GM18868 (cell line): ENCODE data around the gene TAPT1.
"Not testable (repeated sequence)": the region's sequence is repeated elsewhere in the genome, so short reads cannot be mapped to it uniquely, and the experiment has no call there.

Source experiments
- ATAC-seq: cut with Tn5 transposase; IDR thresholded peaks from one replicate; pipeline ENCODE4 v1.9.1; 2021; ENCODE audit warnings: mild to moderate bottlenecking, moderate library complexity; ENCODE audit not compliant: unreplicated experiment

The TAPT1 gene

DNA sequence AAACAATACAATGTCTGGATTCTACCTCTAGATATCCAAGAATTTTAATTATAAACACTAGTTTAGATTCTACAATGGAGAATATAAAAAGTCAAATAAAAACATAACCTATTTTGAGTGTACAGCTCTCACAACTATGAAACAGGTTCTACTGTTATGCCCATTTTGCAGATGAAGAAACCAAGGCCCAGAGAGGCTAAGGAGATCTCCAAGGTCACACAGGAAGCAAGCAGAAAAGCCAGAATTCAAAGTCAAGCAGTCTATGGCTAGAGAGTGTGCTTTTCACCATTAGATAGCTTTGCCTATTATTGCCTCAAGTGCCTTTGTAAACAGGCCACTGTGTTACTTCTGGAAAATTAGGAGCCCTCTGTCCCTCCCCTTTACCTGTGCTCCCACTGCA is 7.3 kb downstream of the TAPT1 start:
- no peak for ATAC-seq

DNA sequence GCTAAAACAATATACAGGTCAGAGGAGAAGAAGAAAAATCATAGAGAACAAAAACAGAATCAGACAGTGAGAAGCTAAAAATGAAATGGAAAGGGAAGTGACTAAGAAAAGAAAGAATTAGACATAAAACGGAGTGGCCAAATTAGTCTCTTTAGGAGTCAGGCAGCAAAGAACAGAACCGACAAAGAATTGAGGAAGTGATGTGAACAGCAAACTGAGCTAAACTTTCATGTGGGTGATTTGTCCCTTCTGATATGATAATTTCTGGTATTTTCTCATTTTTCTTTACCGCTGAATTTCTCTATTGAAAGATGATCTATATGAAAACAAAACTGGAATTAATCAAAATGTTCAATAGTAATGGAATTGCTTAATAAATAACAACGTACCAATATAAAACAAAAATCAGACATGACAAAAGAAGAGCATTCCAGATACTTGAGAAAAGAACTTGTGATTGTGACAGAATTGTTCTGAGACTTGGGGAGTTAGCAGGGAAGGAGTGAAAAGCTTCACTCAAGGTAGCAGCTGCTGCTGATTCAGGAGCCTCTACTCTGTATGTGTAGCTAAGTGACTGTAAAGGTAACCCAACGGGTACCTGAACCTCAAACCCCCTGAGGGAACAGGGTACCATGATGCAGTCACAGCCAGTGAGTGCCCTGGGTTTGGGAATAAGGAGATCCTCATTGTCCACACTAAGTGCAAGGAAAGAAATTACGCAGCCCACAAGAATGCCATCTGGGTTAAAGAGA is 8.8 kb downstream of the TAPT1 start:
- peak; percentile 93 for ATAC-seq

DNA sequence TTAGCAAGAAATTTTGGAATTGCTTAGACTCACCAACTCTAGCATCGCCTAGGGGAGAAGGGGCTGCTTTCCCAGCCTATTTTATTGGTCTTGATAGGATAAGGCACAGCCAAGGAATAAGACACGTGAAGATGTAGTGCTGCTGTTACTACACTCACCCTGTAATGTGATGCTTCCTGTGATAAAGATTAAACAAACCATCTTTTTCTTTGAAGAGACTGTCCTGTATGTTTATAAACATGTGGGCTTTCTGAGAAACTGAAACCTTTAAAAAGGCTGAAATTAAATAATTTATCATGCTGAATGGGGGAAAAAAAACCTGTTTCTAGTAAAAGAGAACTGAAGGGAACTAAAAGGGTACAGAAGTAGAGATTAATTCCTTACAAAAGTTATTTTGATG is 13.2 kb downstream of the TAPT1 start:
- ATAC-seq = no peak

DNA sequence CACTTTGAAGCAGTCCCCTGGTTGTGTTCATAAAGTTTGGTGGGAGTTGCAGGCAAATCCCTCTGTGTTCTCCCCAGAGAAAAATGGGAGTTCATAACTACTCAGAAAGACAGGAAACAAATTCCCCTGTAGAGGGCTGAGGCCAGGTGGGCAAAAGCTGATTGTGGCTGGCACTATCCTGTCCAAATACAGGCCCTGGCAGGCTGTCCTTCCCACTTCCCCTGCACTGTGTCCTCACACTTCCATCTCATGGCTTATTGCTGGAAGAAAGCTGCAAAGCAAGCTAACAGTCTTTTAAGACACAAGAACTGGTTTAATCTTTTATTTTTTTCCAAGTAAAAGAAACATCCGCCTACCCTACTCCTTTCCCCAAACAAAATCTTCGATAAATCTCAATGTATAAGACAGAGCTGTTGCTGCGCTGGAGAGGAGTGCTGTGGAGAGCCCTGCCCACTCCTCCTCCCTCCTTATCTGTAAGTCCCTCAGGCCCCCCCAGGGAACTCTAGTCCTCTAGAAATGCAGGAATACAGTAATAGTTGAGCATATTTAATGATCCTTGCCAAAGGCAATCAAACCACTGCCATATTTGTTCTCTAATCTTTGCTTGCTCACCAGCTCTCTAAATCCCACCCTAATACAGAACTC is 14.0 kb downstream of the TAPT1 start:
- no peak for ATAC-seq

DNA sequence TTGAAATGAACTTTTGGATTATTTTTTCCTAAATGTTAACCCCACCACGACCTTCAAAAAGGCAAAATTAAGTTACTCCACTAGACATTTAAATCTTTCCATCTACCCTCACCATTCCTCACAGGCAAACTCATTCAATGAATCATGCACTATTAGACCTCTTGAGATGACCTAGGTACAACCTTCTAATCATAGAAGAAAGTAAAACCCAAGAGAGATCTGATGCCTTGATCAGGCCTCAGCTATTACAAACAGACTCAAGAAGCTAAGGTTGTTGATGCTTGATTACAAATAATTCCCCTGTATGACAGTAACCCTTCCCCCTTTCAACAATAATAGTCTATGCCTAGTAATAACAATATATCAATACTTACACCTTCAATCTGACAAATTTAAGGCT is 18.9 kb downstream of the TAPT1 start:
- ATAC-seq = no peak

DNA sequence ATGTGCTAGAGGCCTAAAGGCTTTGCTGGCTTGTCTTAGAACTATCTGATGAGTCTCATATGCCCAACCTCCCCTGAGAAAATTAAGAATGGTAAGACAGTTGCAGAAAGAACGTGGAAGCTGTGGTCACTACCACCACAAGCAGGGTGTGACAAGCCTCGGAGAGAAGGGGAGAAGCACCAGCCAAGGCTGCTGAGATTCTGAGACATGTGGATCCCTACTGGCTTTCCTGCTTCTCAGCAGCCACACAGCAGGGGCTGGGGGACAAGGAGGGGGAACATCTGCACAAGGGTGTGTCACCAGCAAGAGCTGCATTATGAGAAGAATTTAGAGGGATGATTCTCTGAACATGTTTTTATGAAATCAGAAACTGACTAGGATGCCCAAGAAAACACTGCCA is 19.4 kb downstream of the TAPT1 start:
- no peak for ATAC-seq

DNA sequence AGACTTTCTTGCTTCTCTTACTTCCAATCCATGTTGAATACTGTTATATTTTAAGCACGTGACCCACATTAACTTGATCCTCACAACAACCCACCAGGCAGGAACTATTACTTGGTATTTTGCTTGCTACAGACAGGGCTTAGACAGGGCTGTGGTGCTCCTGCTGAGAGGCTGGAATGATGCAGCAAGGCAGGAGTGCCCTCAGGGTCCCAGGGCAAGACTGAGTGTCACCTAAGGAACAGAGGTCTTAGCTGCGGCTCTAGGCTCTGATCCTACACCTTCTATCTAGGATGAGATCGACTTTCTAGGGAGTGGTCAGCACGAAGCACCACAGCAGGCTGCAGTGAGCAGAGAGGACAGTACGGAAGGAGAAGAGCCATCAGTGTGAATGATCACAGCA is 20.0 kb downstream of the TAPT1 start:
- ATAC-seq = no peak

DNA sequence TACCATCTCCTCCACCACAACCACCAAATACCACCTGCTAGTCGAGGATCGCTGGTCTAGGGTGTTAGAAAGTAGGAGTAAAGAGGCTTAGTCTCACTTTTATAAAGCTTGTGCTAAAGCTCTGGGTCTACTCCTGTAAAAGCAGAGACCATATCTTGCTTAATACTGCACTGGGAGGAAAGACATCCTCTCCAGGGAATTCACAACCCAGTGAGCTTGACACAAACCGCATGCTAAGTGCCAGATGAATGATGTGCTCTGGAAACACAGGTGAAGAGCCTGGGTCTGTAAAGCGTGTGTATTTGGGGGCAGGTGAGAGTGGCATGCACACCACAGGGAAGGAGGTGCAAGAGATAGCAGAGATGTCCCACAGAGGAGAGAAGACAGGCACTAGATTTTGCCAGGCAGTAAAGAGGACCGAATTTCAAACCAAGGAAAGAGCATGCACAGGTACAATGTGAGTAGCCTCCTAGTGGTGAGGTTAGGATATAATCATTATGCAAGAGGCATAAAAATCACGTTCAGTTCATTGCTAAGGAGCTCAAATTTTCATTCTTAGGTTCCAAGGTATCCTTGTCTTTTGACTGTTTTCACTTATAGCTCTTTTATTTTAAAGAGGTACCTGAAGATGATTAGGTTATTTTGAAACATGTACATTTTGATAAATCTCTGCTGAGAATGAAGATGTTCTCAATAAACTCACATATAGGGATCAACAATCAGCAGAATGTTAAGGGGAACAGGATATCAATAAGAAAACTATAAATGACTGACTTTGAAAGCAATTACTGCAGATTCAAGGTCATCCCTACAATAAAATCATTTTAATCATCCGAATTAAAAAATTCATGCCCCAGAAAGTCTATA is 20.7 kb downstream of the TAPT1 start:
- ATAC-seq = peak; percentile 83

DNA sequence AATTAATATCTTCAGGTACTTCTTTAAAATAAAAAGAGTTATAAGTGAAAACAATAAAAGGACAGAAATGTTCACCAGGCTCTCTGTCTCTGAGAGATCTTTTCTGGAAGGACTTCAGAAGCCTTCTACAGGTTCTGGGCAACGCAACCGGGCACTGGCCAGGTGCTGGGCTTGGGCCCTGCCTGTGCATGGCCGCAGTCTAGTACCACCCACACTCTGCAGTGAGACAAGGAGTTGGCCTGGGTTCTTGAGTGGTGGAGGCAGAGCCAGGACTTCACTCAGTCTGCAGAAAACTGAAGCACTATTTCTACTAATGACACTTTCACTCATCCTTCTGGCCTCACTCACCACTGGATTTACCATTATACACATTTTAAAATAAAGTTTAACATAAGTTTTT is 21.8 kb downstream of the TAPT1 start:
- no peak for ATAC-seq

DNA sequence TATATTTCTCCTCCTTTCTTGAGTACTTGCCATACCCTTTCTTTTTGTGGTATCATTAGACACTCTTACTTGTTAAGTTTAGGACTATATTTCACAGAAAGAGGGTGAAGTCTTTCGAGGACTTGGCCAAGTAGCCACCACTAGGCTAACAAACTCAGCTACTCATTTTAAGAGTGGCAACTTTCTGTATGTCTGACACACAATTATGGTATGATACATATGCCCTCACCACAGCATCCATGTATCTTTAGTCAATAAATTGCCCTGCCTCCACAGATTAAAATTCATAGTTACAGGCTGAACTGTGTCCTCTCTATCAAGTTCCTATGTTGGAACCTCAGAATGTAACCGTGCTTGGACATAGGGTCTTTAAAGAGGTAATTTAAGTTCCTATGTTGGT is 23.2 kb downstream of the TAPT1 start:
- no peak for ATAC-seq

DNA sequence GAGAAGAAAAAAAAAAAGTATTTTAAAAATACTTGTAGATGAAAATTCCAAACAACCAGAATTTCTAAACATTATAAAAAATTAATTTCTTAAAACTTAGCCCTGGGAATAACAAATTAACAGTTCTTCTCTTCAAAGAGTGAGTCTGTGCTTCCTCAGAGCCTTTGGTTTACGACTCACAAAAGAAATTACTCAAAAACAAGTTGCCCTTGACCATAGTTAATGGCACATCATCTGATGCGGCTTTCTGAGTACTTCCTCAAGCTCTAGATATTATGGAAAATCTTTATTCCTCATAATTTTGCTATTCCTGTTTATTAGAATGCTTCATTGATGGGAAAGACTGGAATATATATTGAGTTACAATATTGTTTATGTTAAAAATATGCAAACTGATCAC is 23.7 kb downstream of the TAPT1 start:
- no peak for ATAC-seq

DNA sequence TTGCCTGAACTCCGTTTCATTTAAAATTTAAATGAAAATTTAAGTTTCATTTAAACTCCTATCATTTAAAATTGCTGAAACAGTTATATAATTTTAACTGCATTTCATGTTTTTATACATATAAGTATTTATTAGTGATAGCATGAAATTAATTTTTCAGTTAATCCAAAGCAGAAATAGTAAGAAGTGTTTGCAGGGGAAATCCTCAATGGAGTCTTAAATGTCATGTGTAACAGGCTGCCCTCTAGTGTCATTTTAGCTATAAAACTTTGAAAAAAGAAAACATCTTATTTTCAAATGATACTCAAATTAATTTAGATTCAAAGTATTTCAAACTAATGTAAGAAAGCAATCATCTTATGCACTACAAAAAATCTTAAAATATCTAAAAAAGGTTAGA is 27.2 kb downstream of the TAPT1 start:
- ATAC-seq = peak; percentile 34

DNA sequence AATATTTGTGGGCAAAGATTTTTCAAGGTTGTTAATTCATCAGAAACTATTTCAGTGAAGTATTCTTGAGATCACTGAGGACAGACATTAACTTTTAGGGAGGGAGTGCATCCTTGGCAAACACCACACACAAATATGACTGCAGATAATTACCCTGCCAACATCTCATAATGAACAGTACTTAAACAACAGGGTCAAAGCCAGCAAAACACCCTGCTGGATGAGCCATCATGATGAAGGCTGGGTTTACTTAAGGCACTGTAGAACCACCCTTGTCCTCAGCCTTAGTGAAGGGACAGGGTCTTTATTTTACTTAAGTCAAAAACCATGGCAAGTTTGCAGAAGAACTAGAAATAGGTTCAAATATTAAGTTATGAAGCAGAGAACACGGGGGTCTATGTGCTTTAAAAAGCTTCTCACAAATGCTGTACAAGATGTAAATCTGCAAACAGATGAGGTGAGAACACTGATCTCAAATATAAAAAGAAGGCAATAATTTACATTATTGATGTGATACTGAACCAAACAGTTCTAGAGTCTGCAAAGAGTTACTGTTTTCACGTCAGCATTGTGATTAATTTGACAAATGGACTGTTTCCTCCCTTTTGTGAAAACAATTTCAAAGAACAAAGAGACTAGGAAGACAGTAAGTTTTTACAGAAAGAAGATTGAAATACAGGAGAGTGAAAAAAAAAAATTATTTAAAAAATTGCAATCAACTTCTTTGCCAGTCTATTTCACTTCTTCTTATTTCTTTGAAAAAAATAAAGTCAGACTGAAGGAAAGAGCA is 28.2 kb downstream of the TAPT1 start:
- no peak for ATAC-seq

DNA sequence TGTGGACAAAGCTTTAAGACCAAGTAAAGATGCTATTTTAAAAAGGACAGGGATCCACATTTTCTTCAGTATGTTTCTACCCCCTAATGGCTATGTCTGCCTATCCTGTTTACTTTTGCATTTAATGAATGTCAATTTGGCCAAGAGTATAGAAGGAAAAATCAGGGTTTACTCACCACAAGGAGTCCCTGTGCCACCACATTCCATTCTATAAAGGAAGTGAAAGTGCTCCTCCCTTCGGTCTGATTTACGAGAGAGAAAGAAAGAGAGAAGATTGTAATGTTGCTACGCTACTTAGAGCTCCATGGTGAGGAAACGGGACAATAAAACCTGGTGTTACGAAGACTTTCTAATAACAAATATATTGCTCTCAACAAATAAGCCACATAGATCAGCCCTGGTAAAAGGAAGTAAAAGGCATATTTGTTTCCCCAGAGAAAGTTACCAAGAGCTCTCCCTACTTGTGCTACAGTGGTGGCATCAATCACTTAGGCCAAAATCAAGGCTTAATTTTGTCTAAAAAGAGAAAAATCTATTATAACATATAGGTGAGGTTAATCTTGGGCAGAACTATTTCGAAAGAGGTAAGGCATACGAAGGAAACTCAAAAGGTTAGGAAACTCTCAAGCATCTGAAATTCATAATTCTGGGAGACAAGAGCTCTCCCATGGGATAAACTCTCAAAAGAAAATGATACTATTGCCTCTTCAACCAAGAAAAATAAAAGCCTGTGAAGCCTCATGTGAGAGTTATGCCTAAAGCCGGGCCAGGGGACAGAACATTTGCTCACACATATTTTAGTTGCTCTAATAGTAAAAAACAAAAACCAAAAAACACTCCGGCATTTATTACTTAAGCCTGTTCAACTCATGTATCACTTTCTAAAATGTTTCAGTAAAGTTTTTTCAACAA is 29.5 kb downstream of the TAPT1 start:
- ATAC-seq = peak; percentile 92

DNA sequence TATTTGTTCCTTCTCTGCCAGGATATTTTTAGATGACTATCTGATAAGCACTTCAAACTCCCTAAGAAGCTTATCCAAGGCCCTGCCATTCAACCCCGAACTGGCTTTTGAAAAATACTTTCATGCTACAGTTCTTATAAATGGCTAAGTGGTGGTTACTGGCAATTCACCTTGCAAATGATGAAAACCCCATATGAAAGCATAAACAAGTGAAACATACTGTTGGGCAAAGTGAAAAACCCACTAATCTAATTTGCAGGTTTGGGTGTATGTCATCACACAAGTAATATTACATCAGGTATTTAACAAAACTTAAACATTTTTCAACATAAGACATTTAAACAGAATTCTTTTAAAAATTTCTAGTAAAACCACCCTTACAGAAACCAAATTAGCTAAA is 31.1 kb downstream of the TAPT1 start:
- no peak for ATAC-seq

DNA sequence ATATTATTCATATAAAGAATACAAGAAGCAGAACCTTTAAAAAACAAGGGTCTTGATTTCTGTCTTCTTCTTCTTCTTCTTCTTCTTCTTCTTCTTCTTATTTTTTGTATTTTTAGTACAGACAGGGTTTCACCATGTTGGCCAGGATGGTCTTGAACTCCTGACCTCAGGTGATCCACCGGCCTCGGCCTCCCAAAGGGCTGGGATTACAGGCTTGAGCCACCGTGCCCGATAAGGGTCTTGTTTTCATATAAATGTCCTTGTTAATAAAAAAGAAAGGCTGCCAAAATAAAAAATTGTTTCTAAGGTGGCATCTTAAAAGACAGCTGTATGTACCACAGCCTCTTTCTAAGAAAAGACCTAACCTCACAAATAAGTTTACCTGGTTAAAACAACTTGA is 31.5 kb downstream of the TAPT1 start:
- ATAC-seq = not testable (repeated sequence)

DNA sequence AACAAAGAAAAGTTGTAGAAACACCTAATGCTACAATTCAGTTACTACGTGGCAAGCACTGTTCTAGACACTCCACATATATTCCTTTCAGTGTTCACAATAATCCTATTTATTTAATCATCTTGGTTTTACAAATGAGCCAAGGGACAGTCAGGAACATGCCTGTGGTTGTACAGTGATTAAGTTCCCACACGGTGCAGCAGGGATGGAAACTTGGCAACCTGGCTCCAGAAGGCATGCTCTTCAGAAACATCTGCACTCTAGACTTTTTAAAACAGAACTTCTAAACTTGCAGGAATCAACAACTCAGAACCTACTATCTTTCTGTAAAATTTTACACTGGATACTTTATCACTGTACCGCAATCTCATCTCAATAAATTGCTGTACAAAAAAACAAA is 32.1 kb downstream of the TAPT1 start:
- ATAC-seq = no peak

DNA sequence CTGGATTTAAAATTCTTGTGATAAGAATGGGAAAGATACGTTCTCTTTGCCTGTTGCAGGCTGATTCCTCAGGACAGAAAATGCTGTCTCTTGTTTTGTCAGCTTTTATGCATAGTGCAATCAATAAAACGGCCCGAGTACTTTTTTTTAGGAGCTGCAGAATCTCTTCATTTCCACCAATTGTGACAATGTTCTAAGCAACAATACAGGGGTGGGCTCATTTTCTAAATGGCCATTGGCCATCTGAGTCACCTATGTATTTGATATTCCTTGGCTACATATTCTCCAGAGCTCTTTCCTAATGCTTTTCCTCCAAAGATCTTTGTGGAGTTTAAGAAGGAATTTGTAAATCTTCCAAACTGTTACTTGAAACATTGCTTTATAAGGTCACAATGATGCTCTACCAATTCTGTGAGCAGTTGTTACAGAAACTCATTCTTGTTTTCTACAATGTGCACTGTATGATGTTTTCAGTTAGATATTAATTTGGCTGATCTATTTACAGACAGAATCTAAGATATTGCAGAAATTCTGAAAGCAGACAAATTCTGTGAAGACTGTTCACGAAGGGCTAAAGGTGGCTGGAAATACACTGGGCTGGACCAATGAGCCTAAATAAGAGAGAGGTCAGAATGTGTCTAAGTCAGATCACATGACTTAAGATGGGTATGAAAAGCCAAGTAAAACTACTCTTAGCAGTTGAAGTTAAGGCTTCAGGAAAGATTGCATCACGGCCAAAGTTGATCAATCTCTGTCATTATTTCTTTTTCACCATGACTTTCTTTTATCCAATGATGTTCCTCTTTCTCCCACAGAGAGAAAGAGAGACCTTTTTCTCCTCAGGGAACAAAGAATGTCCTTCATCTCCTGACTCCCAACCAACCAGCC is 33.4 kb downstream of the TAPT1 start:
- ATAC-seq = no peak

DNA sequence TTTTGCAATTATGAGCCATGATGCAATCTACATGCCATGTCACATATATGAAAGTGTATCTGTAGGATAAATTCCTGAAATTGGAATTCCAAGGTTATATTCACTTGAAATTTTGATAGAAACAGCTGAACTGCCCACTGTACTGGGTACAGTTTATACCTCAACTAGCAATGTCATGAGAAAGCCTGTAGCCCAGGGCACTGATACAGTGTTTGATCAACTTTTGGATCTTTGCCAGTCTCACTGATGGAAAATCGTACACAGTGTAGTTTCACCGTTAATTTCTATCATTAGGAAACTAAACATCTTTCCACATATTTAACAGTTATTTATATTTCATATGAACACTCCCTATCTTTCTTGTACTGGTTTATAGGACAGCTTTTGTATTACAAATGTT is 34.2 kb downstream of the TAPT1 start:
- no peak for ATAC-seq
